ENCODE measurements around the gene HSPBP1.

The HSPBP1 gene

GRCh38 chr19:55314396-55314795, 34.5 kb upstream of the HSPBP1 start:
- Histone ChIP-seq H3K27ac (ENCODE audit: low read depth, low read length, severe bottlenecking) (no peak overlapping the region), H3K4me1 (ENCODE audit: control insufficient read depth, insufficient read depth, low read length, poor library complexity, severe bottlenecking) (no peaks in the 10 kb centered on the region), H3K4me3 (ENCODE audit: extremely low read depth, insufficient read depth, low read length, poor library complexity, severe bottlenecking) (no peak overlapping the region), H3K36me3 (ENCODE audit: control insufficient read depth, insufficient read depth, low read length) (peaks cover 8% of the 10 kb centered on the region), H3K9me3 (ENCODE audit: control insufficient read depth, low read length) (no peaks in the 10 kb centered on the region)
- 85 to 97% methylated on average over 8 of the region's 8 CpGs for WGBS, 2 experiments (ENCODE audit: insufficient coverage in 2 of 2)

DNA sequence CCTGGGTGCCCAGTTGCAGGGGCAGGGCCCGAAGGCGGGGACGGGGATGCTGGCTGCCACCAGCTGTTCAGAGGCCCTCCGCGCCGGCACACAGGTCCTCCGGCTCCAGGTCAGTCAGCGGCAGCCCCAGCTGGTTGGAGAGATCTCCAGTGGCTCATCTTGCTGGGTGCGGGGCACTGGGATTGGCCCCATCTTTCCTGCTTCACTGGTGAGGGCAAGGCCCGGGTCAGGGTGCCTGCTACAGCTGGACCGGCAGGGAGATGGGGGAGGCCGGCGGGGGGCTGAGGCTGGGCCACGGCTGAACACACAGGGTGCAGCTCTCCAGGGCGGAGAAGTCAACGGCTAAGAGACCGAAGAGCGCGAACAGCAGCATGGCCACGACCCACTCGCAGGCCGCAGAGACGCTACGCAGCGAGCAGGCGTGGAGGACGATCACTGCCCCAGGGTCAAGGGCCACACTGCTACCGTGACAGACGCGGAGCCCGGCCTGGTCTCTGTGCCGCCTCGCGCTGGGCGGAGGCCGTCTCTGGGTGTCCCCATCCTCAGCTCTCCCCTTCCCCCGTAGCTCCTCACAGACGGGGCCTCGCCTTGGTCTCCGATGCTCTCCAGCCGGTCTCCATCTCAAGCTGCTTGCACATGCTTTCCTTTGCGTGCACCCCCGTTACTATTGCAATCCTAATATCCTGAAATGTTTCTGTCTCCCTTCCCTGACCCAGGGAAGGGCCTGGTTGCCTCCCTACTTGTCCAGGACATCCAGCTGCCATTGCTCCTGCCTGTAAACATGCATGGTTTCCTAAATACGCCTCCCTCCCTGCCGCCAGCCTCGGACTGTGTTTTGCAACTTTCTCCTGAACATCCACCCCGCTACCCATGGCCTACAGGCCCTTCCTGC, 33.0 kb upstream of the HSPBP1 start:
- 94 to 95% methylated on average over 45 to 47 of the region's 47 CpGs for WGBS, 2 experiments (ENCODE audit: insufficient coverage in 2 of 2)

DNA sequence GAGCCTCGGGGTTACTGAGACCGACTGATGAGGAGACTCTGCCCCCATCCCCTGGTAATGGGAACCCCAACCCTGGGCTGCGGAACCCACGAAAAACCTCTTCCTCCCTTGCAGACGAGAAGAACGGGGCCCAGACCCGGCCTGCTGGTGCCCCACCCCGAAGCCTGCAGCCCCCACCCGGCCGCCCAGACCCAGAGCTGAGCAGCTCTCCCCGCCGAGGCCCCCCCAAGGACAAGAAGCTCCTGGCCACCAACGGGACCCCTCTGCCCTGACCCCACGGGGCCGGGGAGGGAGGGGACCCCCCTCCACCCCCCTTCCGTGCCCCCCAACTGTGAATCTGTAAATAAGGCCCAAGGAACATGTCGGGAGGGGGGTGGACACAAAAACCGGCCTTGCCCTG, 31.9 kb upstream of the HSPBP1 start:
- peaks cover 27% of the 10 kb centered on the region for H3K36me3 ChIP-seq (ENCODE audit: control insufficient read depth, insufficient read depth, low read length)
- WGBS, 2 experiments (ENCODE audit: insufficient coverage in 2 of 2), result 99 to 100% methylated on average over 2 to 10 of the region's 18 CpGs
- H3K9me3 ChIP-seq (ENCODE audit: control insufficient read depth, low read length), result no peaks in the 10 kb centered on the region
- H3K27ac ChIP-seq (ENCODE audit: low read depth, low read length, severe bottlenecking), result no peak overlapping the region
- no peaks in the 10 kb centered on the region for H3K4me1 ChIP-seq (ENCODE audit: control insufficient read depth, insufficient read depth, low read length, poor library complexity, severe bottlenecking)
- H3K4me3 ChIP-seq (ENCODE audit: extremely low read depth, insufficient read depth, low read length, poor library complexity, severe bottlenecking), result no peak overlapping the region

More for the DNA sequence above, 33.0 kb upstream of the HSPBP1 start:
- H3K4me1 ChIP-seq (ENCODE audit: control insufficient read depth, insufficient read depth, low read length, poor library complexity, severe bottlenecking), result no peaks in the 10 kb centered on the region
- no peaks in the 10 kb centered on the region for H3K9me3 ChIP-seq (ENCODE audit: control insufficient read depth, low read length)
- H3K27ac ChIP-seq (ENCODE audit: low read depth, low read length, severe bottlenecking), result no peak overlapping the region
- peaks cover 21% of the 10 kb centered on the region for H3K36me3 ChIP-seq (ENCODE audit: control insufficient read depth, insufficient read depth, low read length)
- no peak overlapping the region for H3K4me3 ChIP-seq (ENCODE audit: extremely low read depth, insufficient read depth, low read length, poor library complexity, severe bottlenecking)

DNA sequence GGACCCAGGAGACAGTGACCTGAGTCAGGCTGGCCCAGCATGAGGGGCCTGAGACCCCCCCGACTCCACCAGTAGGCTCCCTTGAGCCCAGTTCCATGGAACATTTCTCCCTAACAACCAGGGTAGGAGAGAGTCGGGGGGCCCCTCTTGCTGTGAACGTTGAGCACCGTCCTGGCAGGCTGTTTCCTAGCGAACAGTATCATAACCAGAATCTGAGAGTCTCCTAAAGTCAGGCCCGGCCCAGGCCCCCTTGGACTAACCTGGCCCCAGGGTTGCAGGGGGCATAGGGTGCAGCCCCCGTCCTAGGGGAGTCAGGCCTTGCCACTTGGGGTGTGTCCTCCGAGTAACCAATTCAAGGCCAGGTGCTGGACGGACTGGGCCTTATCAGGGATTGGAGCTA, 31.5 kb upstream of the HSPBP1 start:
- peaks cover 31% of the 10 kb centered on the region for H3K36me3 ChIP-seq (ENCODE audit: control insufficient read depth, insufficient read depth, low read length)
- H3K4me3 ChIP-seq (ENCODE audit: extremely low read depth, insufficient read depth, low read length, poor library complexity, severe bottlenecking), result no peak overlapping the region
- H3K4me1 ChIP-seq (ENCODE audit: control insufficient read depth, insufficient read depth, low read length, poor library complexity, severe bottlenecking), result no peaks in the 10 kb centered on the region
- whole genome bisulfite sequencing, 2 experiments (ENCODE audit: insufficient coverage in 2 of 2), result 93 to 94% methylated on average over 5 to 9 of the region's 9 CpGs
- H3K9me3 ChIP-seq (ENCODE audit: control insufficient read depth, low read length), result no peaks in the 10 kb centered on the region
- H3K27ac ChIP-seq (ENCODE audit: low read depth, low read length, severe bottlenecking), result no peak overlapping the region

DNA sequence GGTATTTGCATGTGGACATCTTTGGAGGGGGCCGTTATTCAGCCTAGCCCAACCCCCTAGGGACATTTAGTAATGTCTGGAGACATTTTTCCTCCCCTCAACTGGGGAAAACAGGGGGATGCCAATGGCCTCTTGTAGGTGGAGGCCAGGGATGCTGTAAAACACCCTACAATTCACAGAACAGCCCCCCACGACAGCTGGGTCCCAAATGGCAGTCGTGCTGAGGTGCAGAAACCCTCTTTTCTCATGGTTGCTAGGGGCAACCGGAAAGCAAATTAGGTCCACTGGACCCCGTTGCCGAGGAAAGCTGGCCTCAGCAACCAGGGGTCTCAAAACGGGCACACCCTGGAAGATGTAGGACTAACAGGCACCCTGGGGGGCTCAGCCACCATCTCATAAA, 30.6 kb upstream of the HSPBP1 start:
- H3K4me3 ChIP-seq (ENCODE audit: extremely low read depth, insufficient read depth, low read length, poor library complexity, severe bottlenecking), result no peak overlapping the region
- H3K27ac ChIP-seq (ENCODE audit: low read depth, low read length, severe bottlenecking), result no peak overlapping the region
- peaks cover 40% of the 10 kb centered on the region for H3K36me3 ChIP-seq (ENCODE audit: control insufficient read depth, insufficient read depth, low read length)
- H3K9me3 ChIP-seq (ENCODE audit: control insufficient read depth, low read length), result no peaks in the 10 kb centered on the region
- 91 to 92% methylated on average over 5 to 6 of the region's 7 CpGs for WGBS, 2 experiments (ENCODE audit: insufficient coverage in 2 of 2)
- H3K4me1 ChIP-seq (ENCODE audit: control insufficient read depth, insufficient read depth, low read length, poor library complexity, severe bottlenecking), result no peaks in the 10 kb centered on the region

- WGBS, 2 experiments (ENCODE audit: insufficient coverage in 2 of 2), result 92 to 96% methylated on average over 5 of the region's 5 CpGs
- peaks cover 51% of the 10 kb centered on the region for H3K36me3 ChIP-seq (ENCODE audit: control insufficient read depth, insufficient read depth, low read length)
- no peaks in the 10 kb centered on the region for H3K4me1 ChIP-seq (ENCODE audit: control insufficient read depth, insufficient read depth, low read length, poor library complexity, severe bottlenecking)
- no peak overlapping the region for H3K27ac ChIP-seq (ENCODE audit: low read depth, low read length, severe bottlenecking)
- H3K9me3 ChIP-seq (ENCODE audit: control insufficient read depth, low read length), result no peaks in the 10 kb centered on the region
- H3K4me3 ChIP-seq (ENCODE audit: extremely low read depth, insufficient read depth, low read length, poor library complexity, severe bottlenecking), result no peak overlapping the region
Measured at GRCh38 chr19:55309448-55309847, 29.5 kb upstream of the HSPBP1 start.

GRCh38 chr19:55308281-55308680, 28.4 kb upstream of the HSPBP1 start:
- Histone ChIP-seq H3K36me3 (ENCODE audit: control insufficient read depth, insufficient read depth, low read length) (peaks cover 62% of the 10 kb centered on the region), H3K9me3 (ENCODE audit: control insufficient read depth, low read length) (no peaks in the 10 kb centered on the region), H3K4me1 (ENCODE audit: control insufficient read depth, insufficient read depth, low read length, poor library complexity, severe bottlenecking) (no peaks in the 10 kb centered on the region), H3K4me3 (ENCODE audit: extremely low read depth, insufficient read depth, low read length, poor library complexity, severe bottlenecking) (no peak overlapping the region), H3K27ac (ENCODE audit: low read depth, low read length, severe bottlenecking) (no peak overlapping the region)
- WGBS, 2 experiments (ENCODE audit: insufficient coverage in 2 of 2), result 98 to 100% methylated on average over 5 to 8 of the region's 11 CpGs

GRCh38 chr19:55306712-55307111, 26.8 kb upstream of the HSPBP1 start:
- H3K27ac ChIP-seq (ENCODE audit: low read depth, low read length, severe bottlenecking), result no peak overlapping the region
- no peaks in the 10 kb centered on the region for H3K9me3 ChIP-seq (ENCODE audit: control insufficient read depth, low read length)
- no peaks in the 10 kb centered on the region for H3K4me1 ChIP-seq (ENCODE audit: control insufficient read depth, insufficient read depth, low read length, poor library complexity, severe bottlenecking)
- H3K4me3 ChIP-seq (ENCODE audit: extremely low read depth, insufficient read depth, low read length, poor library complexity, severe bottlenecking), result no peak overlapping the region
- 100% methylated on average over 2 to 3 of the region's 3 CpGs for WGBS, 2 experiments (ENCODE audit: insufficient coverage in 2 of 2)
- peaks cover 71% of the 10 kb centered on the region for H3K36me3 ChIP-seq (ENCODE audit: control insufficient read depth, insufficient read depth, low read length)

- Histone ChIP-seq H3K4me3 (ENCODE audit: extremely low read depth, insufficient read depth, low read length, poor library complexity, severe bottlenecking) (no peak overlapping the region), H3K36me3 (ENCODE audit: control insufficient read depth, insufficient read depth, low read length) (peaks cover 74% of the 10 kb centered on the region), H3K4me1 (ENCODE audit: control insufficient read depth, insufficient read depth, low read length, poor library complexity, severe bottlenecking) (no peaks in the 10 kb centered on the region), H3K27ac (ENCODE audit: low read depth, low read length, severe bottlenecking) (no peak overlapping the region), H3K9me3 (ENCODE audit: control insufficient read depth, low read length) (no peaks in the 10 kb centered on the region)
- 94 to 96% methylated on average over 11 to 14 of the region's 17 CpGs for WGBS, 2 experiments (ENCODE audit: insufficient coverage in 2 of 2)
Measured at GRCh38 chr19:55305983-55306562, 26.2 kb upstream of the HSPBP1 start.

- peaks cover 75% of the 10 kb centered on the region for H3K36me3 ChIP-seq (ENCODE audit: control insufficient read depth, insufficient read depth, low read length)
- WGBS, 2 experiments (ENCODE audit: insufficient coverage in 2 of 2), result 89 to 98% methylated on average over 8 to 9 of the region's 9 CpGs
- H3K27ac ChIP-seq (ENCODE audit: low read depth, low read length, severe bottlenecking), result no peak overlapping the region
- no peak overlapping the region for H3K4me3 ChIP-seq (ENCODE audit: extremely low read depth, insufficient read depth, low read length, poor library complexity, severe bottlenecking)
- no peaks in the 10 kb centered on the region for H3K4me1 ChIP-seq (ENCODE audit: control insufficient read depth, insufficient read depth, low read length, poor library complexity, severe bottlenecking)
- H3K9me3 ChIP-seq (ENCODE audit: control insufficient read depth, low read length), result no peaks in the 10 kb centered on the region
Measured at GRCh38 chr19:55305491-55305890, 25.6 kb upstream of the HSPBP1 start.

GRCh38 chr19:55304980-55305379, 25.1 kb upstream of the HSPBP1 start:
- 92 to 94% methylated on average over 9 to 11 of the region's 14 CpGs for WGBS, 2 experiments (ENCODE audit: insufficient coverage in 2 of 2)
- H3K4me1 ChIP-seq (ENCODE audit: control insufficient read depth, insufficient read depth, low read length, poor library complexity, severe bottlenecking), result no peaks in the 10 kb centered on the region
- peaks cover 73% of the 10 kb centered on the region for H3K36me3 ChIP-seq (ENCODE audit: control insufficient read depth, insufficient read depth, low read length)
- H3K27ac ChIP-seq (ENCODE audit: low read depth, low read length, severe bottlenecking), result no peak overlapping the region
- no peaks in the 10 kb centered on the region for H3K9me3 ChIP-seq (ENCODE audit: control insufficient read depth, low read length)
- H3K4me3 ChIP-seq (ENCODE audit: extremely low read depth, insufficient read depth, low read length, poor library complexity, severe bottlenecking), result no peak overlapping the region

Data from mesodermal cell (in vitro differentiated cells).